ENCODE data around the gene FERMT3.

The FERMT3 gene

GRCh38 chr11:64261556-64262080, 55.1 kb downstream of the FERMT3 start:
- Mint-ChIP-seq H3K36me3 (ENCODE audit: low read depth) (peaks cover 3% of the 10 kb centered on the region), H3K27me3 (no peaks in the 10 kb centered on the region), H3K9me3 (no peaks in the 10 kb centered on the region), H3K27ac (no peak overlapping the region), H3K4me3 (no peak overlapping the region), H3K4me1 (peaks cover 11% of the 10 kb centered on the region)
- DNase-seq (no peak), ATAC-seq (no peak)

- Mint-ChIP-seq H3K27ac (no peak overlapping the region), H3K9me3 (no peaks in the 10 kb centered on the region), H3K4me1 (peaks cover 11% of the 10 kb centered on the region), H3K36me3 (ENCODE audit: low read depth) (peaks cover 3% of the 10 kb centered on the region), H3K27me3 (no peaks in the 10 kb centered on the region), H3K4me3 (no peak overlapping the region)
- no peak for ATAC-seq
- no peak for DNase-seq
These were observed 55.9 kb downstream of the FERMT3 start for GRCh38 chr11:64262271-64263002.

- Mint-ChIP-seq H3K4me3 (no peak overlapping the region), H3K9me3 (no peaks in the 10 kb centered on the region), H3K27ac (no peak overlapping the region), H3K4me1 (peaks cover 18% of the 10 kb centered on the region), H3K27me3 (no peaks in the 10 kb centered on the region), H3K36me3 (ENCODE audit: low read depth) (peaks cover 4% of the 10 kb centered on the region)
- ATAC-seq (no peak), DNase-seq (no peak)
These were observed 56.8 kb downstream of the FERMT3 start for GRCh38 chr11:64263021-64263946.

- Mint-ChIP-seq H3K9me3 (no peaks in the 10 kb centered on the region), H3K27me3 (no peaks in the 10 kb centered on the region), H3K4me3 (no peak overlapping the region), H3K4me1 (peaks cover 24% of the 10 kb centered on the region), H3K27ac (no peak overlapping the region), H3K36me3 (ENCODE audit: low read depth) (peaks cover 6% of the 10 kb centered on the region)
- ATAC-seq (no peak), DNase-seq (no peak)
These were observed 57.4 kb downstream of the FERMT3 start for GRCh38 chr11:64263947-64264317.

GRCh38 chr11:64264371-64264852, 57.9 kb downstream of the FERMT3 start:
- H3K4me1 Mint-ChIP-seq, result peaks cover 25% of the 10 kb centered on the region
- no peak for ATAC-seq
- no peak overlapping the region for H3K4me3 Mint-ChIP-seq
- H3K9me3 Mint-ChIP-seq, result no peaks in the 10 kb centered on the region
- no peaks in the 10 kb centered on the region for H3K27me3 Mint-ChIP-seq
- peaks cover 8% of the 10 kb centered on the region for H3K36me3 Mint-ChIP-seq (ENCODE audit: low read depth)
- no peak for DNase-seq
- H3K27ac Mint-ChIP-seq, result no peak overlapping the region

GRCh38 chr11:64265176-64266160, 58.9 kb downstream of the FERMT3 start:
- Mint-ChIP-seq H3K4me1 (peaks cover 20% of the 10 kb centered on the region), H3K4me3 (no peak overlapping the region), H3K27ac (no peak overlapping the region), H3K36me3 (ENCODE audit: low read depth) (peaks cover 9% of the 10 kb centered on the region), H3K27me3 (no peaks in the 10 kb centered on the region), H3K9me3 (no peaks in the 10 kb centered on the region)
- ATAC-seq (no peak), DNase-seq (no peak)

GRCh38 chr11:64266339-64266738, 59.8 kb downstream of the FERMT3 start:
- Mint-ChIP-seq H3K4me1 (peaks cover 21% of the 10 kb centered on the region), H3K9me3 (no peaks in the 10 kb centered on the region), H3K27ac (no peak overlapping the region), H3K36me3 (ENCODE audit: low read depth) (peaks cover 9% of the 10 kb centered on the region), H3K4me3 (no peak overlapping the region), H3K27me3 (no peaks in the 10 kb centered on the region)
- ATAC-seq, result no peak
- no peak for DNase-seq

GRCh38 chr11:64267207-64267945, 60.9 kb downstream of the FERMT3 start:
- H3K4me3 Mint-ChIP-seq, result peak overlapping the region; percentile 98
- ATAC-seq (no peak), DNase-seq (no peak)
- peak overlapping the region; percentile 46 for H3K27ac Mint-ChIP-seq
- H3K9me3 Mint-ChIP-seq, result no peaks in the 10 kb centered on the region
- peaks cover 27% of the 10 kb centered on the region for H3K4me1 Mint-ChIP-seq
- no peaks in the 10 kb centered on the region for H3K27me3 Mint-ChIP-seq
- peaks cover 9% of the 10 kb centered on the region for H3K36me3 Mint-ChIP-seq (ENCODE audit: low read depth)

GRCh38 chr11:64268025-64268892, 61.7 kb downstream of the FERMT3 start:
- peaks cover 28% of the 10 kb centered on the region for H3K4me1 Mint-ChIP-seq
- peak overlapping the region; percentile 91 for H3K27ac Mint-ChIP-seq
- no peak for ATAC-seq

GRCh38 chr11:64268893-64269539, 62.5 kb downstream of the FERMT3 start:
- peak overlapping the region; percentile 98 for H3K4me3 Mint-ChIP-seq
- H3K27me3 Mint-ChIP-seq, result no peaks in the 10 kb centered on the region
- peaks cover 9% of the 10 kb centered on the region for H3K36me3 Mint-ChIP-seq (ENCODE audit: low read depth)
- peak overlapping the region; percentile 91 for H3K27ac Mint-ChIP-seq
- peaks cover 28% of the 10 kb centered on the region for H3K4me1 Mint-ChIP-seq
- DNase-seq (peak; percentile 60), ATAC-seq (peak; percentile 9)
- H3K9me3 Mint-ChIP-seq, result no peaks in the 10 kb centered on the region

More at GRCh38 chr11:64268025-64268892, 61.7 kb downstream of the FERMT3 start:
- Mint-ChIP-seq H3K9me3 (no peaks in the 10 kb centered on the region), H3K27me3 (no peaks in the 10 kb centered on the region), H3K4me3 (peak overlapping the region; percentile 98), H3K36me3 (ENCODE audit: low read depth) (peaks cover 9% of the 10 kb centered on the region)
- no peak for DNase-seq

- Mint-ChIP-seq H3K27ac (peak overlapping the region; percentile 96), H3K4me3 (peak overlapping the region; percentile 98), H3K36me3 (ENCODE audit: low read depth) (peaks cover 9% of the 10 kb centered on the region), H3K9me3 (no peaks in the 10 kb centered on the region), H3K27me3 (no peaks in the 10 kb centered on the region), H3K4me1 (peaks cover 28% of the 10 kb centered on the region)
- ATAC-seq (peak; percentile 86), DNase-seq (peak; percentile 99)
These were observed 63.2 kb downstream of the FERMT3 start for GRCh38 chr11:64269540-64270220.

All from activated naive CD8-positive, alpha-beta T cell treated with anti-CD3 and anti-CD28 coated beads, Interleukin-2, amount 50 U/mL, for 24 hours (primary cell).